Fibroblast of skin of back (primary cell): ENCODE measurements around the gene BCL2L15.
"Not testable (repeated sequence)": the region's sequence is repeated elsewhere in the genome, so short reads cannot be mapped to it uniquely, and the experiment has no call there.

Experiments used
- DNase-seq: peaks from one replicate; pipeline ENCODE4 v3.0.0-alpha.2; 2013

The BCL2L15 gene

GRCh38 chr1:113870778-113871177 lies 16.6 kb downstream of the BCL2L15 start:
- DNase-seq: no peak

- peak; percentile 56 for DNase-seq
Measured at GRCh38 chr1:113868387-113869083, 18.8 kb downstream of the BCL2L15 start.

GRCh38 chr1:113861641-113862040 lies 25.7 kb downstream of the BCL2L15 start:
- no peak for DNase-seq

- peak; percentile 89 for DNase-seq
Measured at GRCh38 chr1:113860891-113861290, 26.5 kb downstream of the BCL2L15 start.

- DNase-seq: no peak
Measured at GRCh38 chr1:113859478-113860175, 27.8 kb downstream of the BCL2L15 start.

- DNase-seq: no peak
Measured at GRCh38 chr1:113858982-113859381, 28.4 kb downstream of the BCL2L15 start.

- no peak for DNase-seq
Measured at GRCh38 chr1:113858418-113858817, 29.0 kb downstream of the BCL2L15 start.

GRCh38 chr1:113857776-113858175 lies 29.6 kb downstream of the BCL2L15 start:
- DNase-seq: no peak

GRCh38 chr1:113856401-113856790 lies 31.0 kb downstream of the BCL2L15 start:
- no peak for DNase-seq

GRCh38 chr1:113855630-113856400 lies 31.6 kb downstream of the BCL2L15 start:
- no peak for DNase-seq

- no peak for DNase-seq
Measured at GRCh38 chr1:113854234-113854633, 33.1 kb downstream of the BCL2L15 start.

GRCh38 chr1:113852694-113853093 lies 34.7 kb downstream of the BCL2L15 start:
- DNase-seq: not testable (repeated sequence)

- DNase-seq: no peak
Measured at GRCh38 chr1:113850127-113850796, 37.1 kb downstream of the BCL2L15 start.

- DNase-seq: no peak
Measured at GRCh38 chr1:113849072-113849471, 38.3 kb downstream of the BCL2L15 start.

- no peak for DNase-seq
Measured at GRCh38 chr1:113846391-113847035, 40.9 kb downstream of the BCL2L15 start.

GRCh38 chr1:113836534-113836933 lies 50.8 kb downstream of the BCL2L15 start:
- DNase-seq: no peak

- DNase-seq: peak; percentile 62
Measured at GRCh38 chr1:113835686-113836290, 51.6 kb downstream of the BCL2L15 start.

- DNase-seq: no peak
Measured at GRCh38 chr1:113834716-113835115, 52.7 kb downstream of the BCL2L15 start.
